Measurements from ENCODE around the gene FUT4.
"Not testable (repeated sequence)": the region's sequence is repeated elsewhere in the genome, so short reads cannot be mapped to it uniquely, and the experiment has no call there.

FUT4 gene, protein sequence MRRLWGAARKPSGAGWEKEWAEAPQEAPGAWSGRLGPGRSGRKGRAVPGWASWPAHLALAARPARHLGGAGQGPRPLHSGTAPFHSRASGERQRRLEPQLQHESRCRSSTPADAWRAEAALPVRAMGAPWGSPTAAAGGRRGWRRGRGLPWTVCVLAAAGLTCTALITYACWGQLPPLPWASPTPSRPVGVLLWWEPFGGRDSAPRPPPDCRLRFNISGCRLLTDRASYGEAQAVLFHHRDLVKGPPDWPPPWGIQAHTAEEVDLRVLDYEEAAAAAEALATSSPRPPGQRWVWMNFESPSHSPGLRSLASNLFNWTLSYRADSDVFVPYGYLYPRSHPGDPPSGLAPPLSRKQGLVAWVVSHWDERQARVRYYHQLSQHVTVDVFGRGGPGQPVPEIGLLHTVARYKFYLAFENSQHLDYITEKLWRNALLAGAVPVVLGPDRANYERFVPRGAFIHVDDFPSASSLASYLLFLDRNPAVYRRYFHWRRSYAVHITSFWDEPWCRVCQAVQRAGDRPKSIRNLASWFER

GRCh38 chr11:94543695-94544645 is at the start of gene FUT4:
Gene FUT4 (plus strand): TSS chr11:94543921. CDS start chr11:94544134, 213 bp downstream.
- peak; percentile 69 for DNase-seq

DNA sequence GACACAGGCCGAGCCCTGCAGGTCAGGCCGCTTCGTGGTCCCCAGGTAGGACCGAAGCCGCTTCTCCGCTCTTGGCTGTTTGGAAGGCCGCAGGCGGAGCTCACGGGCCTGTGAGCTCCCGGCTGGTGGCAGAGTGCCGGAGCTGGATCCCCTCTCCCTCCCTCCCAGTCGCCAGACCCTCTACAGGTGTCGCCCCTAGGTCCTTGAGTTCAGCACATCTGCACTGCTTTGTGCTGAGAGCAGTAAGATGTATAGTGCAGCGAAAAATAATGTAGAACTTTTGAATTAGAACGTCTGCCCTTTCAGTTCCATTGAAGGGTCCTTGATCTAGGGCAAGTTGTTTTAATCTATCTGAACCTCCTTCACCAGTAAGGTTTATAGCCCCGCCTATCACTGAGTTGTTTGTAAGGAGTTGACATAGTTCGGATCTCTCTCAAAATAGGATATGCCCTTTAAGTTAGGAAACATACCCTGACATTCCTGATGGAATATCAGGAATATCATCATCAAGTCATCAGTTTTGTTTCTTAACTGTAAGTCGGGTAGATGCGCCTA is 49.5 kb upstream of the FUT4 start:
- DNase-seq: no peak

DNA sequence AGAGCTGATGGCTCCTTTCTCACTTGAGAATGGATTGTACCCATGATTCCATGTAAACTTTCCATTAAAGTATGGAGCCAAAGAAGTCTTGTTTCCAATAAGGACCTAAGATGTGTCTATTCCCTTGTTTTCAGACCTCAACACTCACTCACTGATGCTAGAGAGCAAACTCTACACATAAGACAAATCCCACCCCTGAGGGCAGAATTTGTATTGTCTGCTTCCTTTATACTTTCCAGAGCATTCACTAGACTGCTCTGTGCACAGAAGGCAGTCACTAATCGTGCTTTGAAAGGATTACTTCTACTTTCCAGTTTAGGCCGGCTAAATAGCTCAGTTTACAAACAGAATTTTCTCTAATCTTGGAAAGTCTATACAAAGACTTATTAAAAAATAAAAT is 43.5 kb upstream of the FUT4 start:
- DNase-seq: no peak

GRCh38 chr11:94501522-94501921 is 42.2 kb upstream of the FUT4 start:
- DNase-seq: no peak

DNA sequence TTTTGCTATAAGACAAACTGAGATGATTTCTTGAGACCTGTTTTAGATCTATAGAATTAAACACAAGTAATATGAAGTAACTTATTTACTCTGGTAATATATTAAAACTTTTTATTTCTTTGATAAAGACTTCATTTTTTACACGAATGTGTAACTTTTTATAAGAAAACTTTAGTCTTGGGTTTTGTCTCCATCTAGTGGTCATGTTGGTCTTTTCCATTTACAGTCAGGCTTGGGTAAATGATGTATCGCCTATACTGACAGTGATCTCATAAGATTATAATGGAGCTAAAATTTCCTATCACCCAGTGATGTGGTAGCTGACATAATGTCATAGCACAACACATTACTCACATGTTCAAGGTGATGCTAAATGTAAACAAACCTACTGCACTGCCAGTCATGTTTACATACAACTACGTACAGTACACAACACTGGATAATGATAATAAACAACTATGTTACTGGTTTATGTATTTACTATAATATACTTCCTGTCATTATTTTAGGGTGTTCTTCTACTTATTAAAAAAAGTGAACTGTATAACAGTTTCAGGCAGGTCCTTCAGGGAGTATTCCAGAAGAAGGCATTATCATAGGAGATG is 38.9 kb upstream of the FUT4 start:
- DNase-seq: peak; percentile 65

DNA sequence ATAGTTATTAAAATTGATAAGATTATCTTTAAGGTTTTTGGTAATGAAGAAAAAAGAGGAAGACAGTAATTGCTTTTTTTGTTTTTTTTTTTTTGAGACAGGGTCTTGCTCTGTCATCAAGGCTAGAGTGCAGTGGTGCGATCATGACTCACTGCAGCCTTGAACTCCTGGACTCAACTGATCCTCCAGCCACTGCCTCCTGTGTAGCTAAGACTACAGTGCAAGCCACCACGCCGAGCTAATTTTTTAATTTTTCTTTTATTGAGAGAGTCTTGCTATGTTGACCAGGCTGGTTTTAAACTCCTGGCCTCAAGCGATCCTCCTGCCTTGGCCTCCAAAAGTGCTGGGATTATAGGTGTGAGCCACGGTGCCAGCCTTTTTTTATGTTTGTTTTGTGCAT is 37.2 kb upstream of the FUT4 start:
- not testable (repeated sequence) for DNase-seq

GRCh38 chr11:94507485-94507884 is 36.2 kb upstream of the FUT4 start:
- DNase-seq: no peak

DNA sequence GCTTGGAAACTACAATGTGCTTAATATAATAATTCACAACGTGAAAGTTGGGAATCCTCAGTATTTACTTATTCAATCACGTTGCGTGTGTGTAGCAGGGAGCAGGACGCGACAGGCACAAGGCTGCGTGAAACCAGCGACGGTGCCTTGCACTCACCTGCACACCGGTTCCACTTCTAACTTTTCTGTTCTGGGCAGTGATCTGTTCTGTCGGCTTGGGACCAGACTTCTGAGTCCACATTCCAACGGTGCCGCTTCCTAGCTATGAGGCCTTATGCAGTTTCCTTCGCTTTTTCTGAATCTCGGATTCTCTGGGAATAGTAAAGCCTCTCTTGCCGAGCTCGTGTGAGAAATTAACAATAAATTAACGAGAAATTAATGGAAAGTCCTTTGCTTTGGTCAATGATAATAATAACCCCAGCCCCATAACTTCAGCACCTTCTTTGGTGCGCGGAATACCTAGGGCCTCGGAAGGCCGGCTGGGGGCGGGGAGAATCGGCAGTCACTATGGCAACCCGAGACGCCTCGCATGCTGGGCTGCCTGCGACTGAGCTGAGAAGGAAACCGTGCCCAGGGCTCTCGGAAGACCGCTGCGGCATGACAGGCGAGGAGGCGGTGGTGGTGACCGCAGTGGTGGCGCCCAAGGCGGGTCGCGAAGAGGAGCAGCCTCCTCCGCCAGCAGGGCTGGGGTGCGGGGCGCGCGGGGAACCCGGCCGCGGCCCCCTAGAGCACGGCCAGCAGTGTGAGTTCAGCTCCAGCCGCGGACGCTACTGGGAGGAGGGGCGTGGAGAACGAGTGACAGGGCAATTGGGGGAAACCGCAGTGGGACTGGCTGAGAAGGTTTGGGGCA is 31.6 kb upstream of the FUT4 start, which contains the start of gene C11orf97:
Gene C11orf97 (plus strand): TSS at position 530 of the 850 bp plus-strand sequence. CDS start 68 bp downstream, at position 598.
- peak; percentile 64 for DNase-seq

- no peak for DNase-seq
These were observed 30.6 kb upstream of the FUT4 start for GRCh38 chr11:94513091-94513490.

GRCh38 chr11:94515398-94515797 is 28.3 kb upstream of the FUT4 start:
- no peak for DNase-seq

DNA sequence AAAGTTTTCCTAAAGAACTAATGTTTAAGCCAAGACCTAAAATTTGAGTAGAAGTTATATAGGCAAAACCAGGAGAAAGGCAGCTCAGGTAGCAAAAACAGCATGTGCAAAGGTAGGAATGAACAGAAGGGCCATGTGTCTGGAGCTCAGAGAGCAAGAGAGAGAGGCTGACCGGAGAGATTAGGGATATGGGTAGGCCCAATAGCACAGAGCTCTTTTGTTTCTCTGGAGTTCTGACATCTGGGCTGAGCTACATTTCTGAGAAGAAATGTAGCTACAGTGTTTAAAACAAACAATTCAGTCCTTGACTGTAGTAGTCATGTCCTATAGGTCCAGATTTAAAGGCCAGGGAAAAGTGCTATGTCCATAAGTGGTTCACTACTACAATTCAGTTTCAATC is 27.0 kb upstream of the FUT4 start:
- no peak for DNase-seq

GRCh38 chr11:94518300-94518699 is 25.4 kb upstream of the FUT4 start:
- no peak for DNase-seq

DNA sequence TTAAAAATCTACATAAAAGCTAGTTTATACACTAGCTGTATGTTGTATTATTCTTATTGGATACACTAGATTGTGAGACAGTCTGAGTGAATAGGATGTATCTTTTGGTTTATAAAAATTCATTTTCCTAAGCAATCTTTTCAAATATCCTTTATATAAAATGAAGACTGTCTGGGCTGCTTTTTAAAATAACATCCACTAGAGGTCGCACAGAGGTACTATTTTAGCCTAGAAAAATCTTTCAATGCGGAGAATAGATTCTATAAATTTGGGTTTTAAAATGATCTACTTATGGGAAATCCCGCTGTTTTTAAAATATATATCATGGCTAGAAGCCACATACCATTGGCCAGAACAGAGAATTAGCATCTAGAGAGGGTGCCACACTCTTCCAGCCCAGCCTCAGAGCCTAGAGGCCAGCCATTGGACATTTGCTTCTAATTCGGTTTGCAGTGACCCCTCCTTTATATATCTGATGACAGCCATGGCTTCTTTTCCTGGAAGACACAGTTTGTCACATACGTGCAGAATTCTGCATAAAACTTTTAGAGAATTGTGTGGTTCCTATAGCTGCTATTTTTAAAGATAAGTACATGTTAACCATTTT is 24.1 kb upstream of the FUT4 start:
- DNase-seq: peak; percentile 47

DNA sequence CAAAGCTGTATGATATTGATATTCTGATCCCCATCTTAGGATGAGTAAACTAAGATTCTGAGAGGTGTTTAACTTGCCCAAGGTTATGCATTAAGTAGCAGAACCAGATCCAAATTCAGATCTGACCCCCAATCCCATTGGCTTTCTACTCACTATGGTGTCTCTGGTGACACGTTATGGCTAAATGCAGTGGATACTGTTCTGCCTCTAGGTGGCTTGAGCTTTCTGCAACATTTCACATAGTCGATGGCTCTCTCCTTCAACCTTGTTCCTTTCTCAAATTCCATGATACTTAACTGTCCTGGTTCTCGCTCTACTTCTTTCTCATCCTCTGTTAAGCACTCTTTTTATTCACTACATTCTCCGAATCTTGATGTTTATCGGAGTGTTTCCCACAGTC is 22.0 kb upstream of the FUT4 start:
- DNase-seq: no peak

GRCh38 chr11:94524341-94524740 is 19.4 kb upstream of the FUT4 start:
- DNase-seq: no peak

DNA sequence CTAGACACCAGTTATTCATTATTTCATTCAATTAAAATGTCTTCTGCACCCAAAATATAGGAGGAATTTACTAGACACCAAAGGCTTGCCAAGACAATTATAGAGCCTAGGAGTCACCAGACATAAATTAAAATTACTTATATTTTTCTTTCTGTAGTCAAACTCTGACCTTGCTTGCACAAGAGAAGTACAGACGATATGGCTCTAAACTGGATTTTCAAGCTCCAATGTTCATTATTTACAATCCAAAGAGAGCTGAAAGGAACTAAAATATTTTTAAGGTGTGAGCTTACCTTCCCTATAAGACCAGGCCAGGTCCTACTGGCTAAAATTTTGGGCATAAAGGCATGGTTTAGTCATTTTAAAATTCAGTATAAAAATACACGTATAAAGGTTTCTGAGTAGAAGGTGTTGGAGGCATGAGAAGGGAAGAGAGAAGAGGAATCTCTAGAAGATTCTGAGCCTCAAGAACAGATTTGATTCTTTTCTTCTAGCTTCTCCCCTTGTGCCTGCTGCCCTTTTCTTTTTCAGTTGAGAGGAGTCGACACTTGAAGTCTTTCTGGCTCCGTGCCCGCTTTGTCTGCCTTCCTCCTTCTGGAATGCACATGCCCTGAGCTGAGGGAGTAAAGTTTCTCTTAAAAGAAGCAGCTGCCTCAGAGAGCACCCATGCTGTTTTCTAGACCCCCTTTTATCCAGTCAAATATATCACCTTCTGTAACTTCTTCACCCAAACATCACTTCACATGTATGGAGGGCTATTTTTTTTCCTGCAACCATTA is 18.0 kb upstream of the FUT4 start:
- DNase-seq: no peak

DNA sequence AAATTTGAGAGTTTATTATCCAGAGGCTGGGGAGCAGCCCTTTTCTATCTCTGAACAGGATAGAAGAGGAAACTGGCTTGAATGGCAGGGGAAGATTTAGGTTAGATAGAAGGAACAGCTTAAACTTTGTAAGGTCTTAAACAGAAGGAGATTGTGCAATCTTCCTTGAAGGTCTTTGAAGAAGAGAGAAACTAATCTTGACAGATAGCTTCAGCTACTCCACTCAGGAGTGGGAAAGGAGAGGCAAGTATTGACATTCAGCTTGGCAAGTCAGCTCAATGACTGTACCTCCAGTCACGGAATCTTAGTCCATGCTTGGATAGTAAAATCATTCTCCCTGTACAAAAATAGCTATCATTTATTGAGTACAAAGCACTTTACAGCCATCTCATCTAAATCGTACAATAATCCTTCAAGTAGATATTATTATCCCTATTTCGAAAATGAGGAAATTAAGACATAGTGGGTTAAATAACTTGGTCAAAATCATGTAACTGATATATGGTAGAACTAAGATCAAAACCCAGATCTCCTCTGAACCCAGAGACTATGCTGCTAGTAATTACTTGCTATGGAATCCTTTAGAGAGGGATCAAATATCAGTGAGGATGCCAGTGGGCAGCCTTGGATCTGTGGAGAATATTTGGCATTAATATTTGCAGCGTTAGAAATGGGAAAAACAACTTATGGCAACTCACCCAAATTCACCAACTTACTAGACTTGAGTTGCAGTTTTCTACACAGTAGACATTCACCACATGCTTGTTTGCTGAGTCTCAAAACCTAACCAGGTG is 16.9 kb upstream of the FUT4 start:
- no peak for DNase-seq

GRCh38 chr11:94528551-94528950 is 15.2 kb upstream of the FUT4 start:
- DNase-seq: no peak

DNA sequence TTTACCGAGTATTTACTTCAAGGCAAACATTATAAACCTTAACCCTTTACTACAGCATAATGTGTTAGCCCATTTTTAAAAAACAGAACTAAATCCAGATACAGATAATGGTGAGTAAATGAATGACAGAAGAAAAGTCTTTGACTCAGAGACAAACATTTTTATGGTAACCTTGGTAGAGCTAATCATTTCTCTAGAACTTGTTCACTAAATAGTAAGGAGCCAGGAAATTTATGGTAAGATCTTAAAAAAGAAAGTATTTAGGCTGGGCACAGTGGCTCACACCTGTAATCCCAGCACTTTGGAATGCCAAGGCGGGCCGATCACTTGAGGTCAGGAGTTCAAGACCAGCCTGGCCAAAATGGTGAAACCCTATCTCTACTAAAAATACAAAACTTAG is 11.5 kb upstream of the FUT4 start:
- DNase-seq: no peak

DNA sequence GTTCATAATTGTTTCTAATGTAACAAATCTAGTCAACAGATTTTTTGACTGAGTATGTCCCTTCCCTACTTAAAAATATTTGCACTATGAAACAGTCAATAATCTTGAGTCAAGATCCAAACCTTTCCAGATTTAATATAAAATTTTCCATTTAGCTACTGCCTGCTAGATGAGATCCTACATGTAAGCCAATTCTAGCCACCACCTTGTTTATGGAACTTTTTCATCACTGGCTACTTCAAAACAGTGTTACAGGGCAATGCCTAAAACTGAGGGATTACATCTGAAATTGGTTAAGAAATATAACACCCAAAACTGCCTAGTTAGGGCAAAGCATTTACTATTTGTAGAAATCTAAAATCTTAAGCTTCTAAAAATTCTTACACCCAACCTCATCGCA is 10.5 kb upstream of the FUT4 start:
- no peak for DNase-seq

All from CD4-positive, alpha-beta T cell treated with Interleukin-12 subunit alpha and Interleukin-12 subunit beta, for 1 hour (primary cell).